CD4-positive, alpha-beta T cell (primary cell): ENCODE data around the gene SCNN1G. TPM values are rescaled to one million over a fixed set of nuclear protein-coding genes. Genes with fewer than 3 reads are reported as not detected.

ENCODE experiments used
- ATAC-seq: fragments of 200-7000 bp; cut with Tn5 transposase; one replicate; pipeline ENCODE4 v1.10.0; 2022; ENCODE audit warnings: mild to moderate bottlenecking; ENCODE audit not compliant: poor library complexity
- CTCF ChIA-PET: fragments of 350-600 bp; sonication (Branson Sonifier 250); formaldehyde crosslinking; loops from one replicate; lab custom pipeline; 2021; ENCODE audit warnings: antibody characterized with exemption, inconsistent platforms; lab: Charles Lee
- POLR2A ChIA-PET: fragments of 350-600 bp; sonication (Branson Sonifier 250); formaldehyde crosslinking; loops from one replicate; lab custom pipeline; 2021; ENCODE audit warnings: antibody characterized with exemption, inconsistent platforms; lab: Charles Lee
- DNase-seq, 14 experiments: peaks; one replicate each; pipeline ENCODE4 v3.0.0-alpha.2; 2013 to 2020; ENCODE audit warnings: mixed read lengths in 2 of 14
- H3K27ac ChIP-seq, 2 donors: one replicate each; pipeline versions ENCODE4 v1.5.1 to v1.7.0; 2013; ENCODE audit warnings: low read length in 2 of 2, low read depth in 1 of 2, mild to moderate bottlenecking in 1 of 2
- H3K27me3 ChIP-seq, 2 experiments: 1 replicate in 1 of 2; 2 replicates in 1 of 2; pipeline versions ENCODE4 v1.6.1 to v1.7.0; 2013; ENCODE audit warnings: low read length in 2 of 2, control low read depth in 1 of 2, mild to moderate bottlenecking in 1 of 2, moderate library complexity in 1 of 2; ENCODE audit not compliant: insufficient read depth in 2 of 2, control insufficient read depth in 1 of 2
- H3K36me3 ChIP-seq: one replicate; pipeline ENCODE4 v1.6.1; 2013; ENCODE audit warnings: low read length, control low read depth; ENCODE audit not compliant: insufficient read depth
- H3K4me1 ChIP-seq: one replicate; pipeline ENCODE4 v1.6.1; 2013; ENCODE audit warnings: low read length, control low read depth; ENCODE audit not compliant: insufficient read depth
- H3K4me3 ChIP-seq: one replicate; pipeline ENCODE4 v1.5.1; 2013; ENCODE audit warnings: mild to moderate bottlenecking, low read length, moderate library complexity
- H3K9me3 ChIP-seq, 2 experiments: 1 replicate in 1 of 2; 2 replicates in 1 of 2; pipeline versions ENCODE4 v1.6.1 to v1.7.0; 2013; ENCODE audit warnings: low read length in 2 of 2, mild to moderate bottlenecking in 2 of 2, control low read depth in 1 of 2, moderate library complexity in 1 of 2; ENCODE audit not compliant: control insufficient read depth in 1 of 2, insufficient read depth in 1 of 2
- H3K27ac Mint-ChIP-seq: one replicate; pipeline ENCODE4 v1.8.0; 2020; ENCODE audit warnings: mixed read lengths
- H3K27me3 Mint-ChIP-seq: one replicate; pipeline ENCODE4 v1.8.0; 2021; ENCODE audit warnings: mixed read lengths
- H3K36me3 Mint-ChIP-seq: one replicate; pipeline ENCODE4 v1.8.0; 2021; ENCODE audit warnings: low read depth, mixed read lengths
- H3K4me1 Mint-ChIP-seq: one replicate; pipeline ENCODE4 v1.8.0; 2021; ENCODE audit warnings: low read depth, mixed read lengths
- H3K4me3 Mint-ChIP-seq: one replicate; pipeline ENCODE4 v1.8.0; 2020; ENCODE audit warnings: mild to moderate bottlenecking, mixed read lengths
- H3K9me3 Mint-ChIP-seq: one replicate; pipeline ENCODE4 v1.8.0; 2020; ENCODE audit warnings: mixed read lengths
- intact Hi-C, 2 experiments: fragments of 100-400 bp; cut with DNase I in 1 of 2; cut with micrococcal nuclease in 1 of 2; formaldehyde crosslinking; loops; one replicate each; pipeline versions ENCODE4 v1.15.1 to v1.9.0; 2023 to 2025; cut with DNase I, micrococcal nuclease
- total RNA-seq, 174 experiments: library from RNA in 2 of 174; stranded (reverse) in 2 of 174; gene quantifications; one replicate each; pipeline ENCODE4 v1.2.3 and lab custom pipeline; 2021 to 2026
- TF ChIP-seq, protein P1 (sequence below): fragments of 200-600 bp; IDR thresholded peaks from one replicate; pipeline ENCODE4 v1.8.0; 2022; ENCODE audit warnings: antibody characterized with exemption, mild to moderate bottlenecking

SCNN1G gene
- total RNA-seq, 2 experiments from 2014 or later = not detected

DNA sequence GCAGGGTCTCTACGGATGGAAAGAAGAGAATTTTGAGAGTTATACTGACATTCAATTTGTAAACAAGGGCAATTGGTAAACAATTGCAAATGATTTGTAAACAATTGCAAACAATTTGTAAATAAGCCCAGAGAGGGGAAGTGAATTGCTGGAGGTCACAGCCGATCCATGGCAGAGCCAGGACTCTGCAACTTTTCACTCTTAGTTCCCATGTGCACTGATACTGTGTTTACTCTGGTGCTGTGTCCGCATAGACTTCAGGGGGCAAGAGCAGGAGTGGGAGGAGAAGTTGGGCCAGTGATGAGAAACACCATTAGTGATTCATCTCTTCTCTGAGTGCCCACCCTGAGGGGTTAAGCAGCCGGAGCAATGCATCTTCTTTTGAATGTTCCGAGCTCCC lies 14.0 kb downstream of the SCNN1G start:
- peaks cover 34% of the 10 kb centered on the region for H3K27me3 Mint-ChIP-seq
- Histone ChIP-seq H3K4me3 (no peak overlapping the region), H3K27ac (no peak overlapping the region), H3K36me3 (no peaks in the 10 kb centered on the region), H3K27me3 (peaks cover 5 to 21% of the 10 kb centered on the region in 2 experiments), H3K4me1 (no peaks in the 10 kb centered on the region), H3K9me3 (no peaks in the 10 kb centered on the region)
- CTCF ChIA-PET = no interaction called here
- no peak overlapping the region for H3K4me3 Mint-ChIP-seq
- H3K4me1 Mint-ChIP-seq = no peaks in the 10 kb centered on the region
- H3K36me3 Mint-ChIP-seq = no peaks in the 10 kb centered on the region
- DNase-seq (no peak), ATAC-seq (no peak)
- POLR2A ChIA-PET = no interaction called here
- H3K27ac Mint-ChIP-seq = no peak overlapping the region
- TF ChIP-seq, protein P1, sequence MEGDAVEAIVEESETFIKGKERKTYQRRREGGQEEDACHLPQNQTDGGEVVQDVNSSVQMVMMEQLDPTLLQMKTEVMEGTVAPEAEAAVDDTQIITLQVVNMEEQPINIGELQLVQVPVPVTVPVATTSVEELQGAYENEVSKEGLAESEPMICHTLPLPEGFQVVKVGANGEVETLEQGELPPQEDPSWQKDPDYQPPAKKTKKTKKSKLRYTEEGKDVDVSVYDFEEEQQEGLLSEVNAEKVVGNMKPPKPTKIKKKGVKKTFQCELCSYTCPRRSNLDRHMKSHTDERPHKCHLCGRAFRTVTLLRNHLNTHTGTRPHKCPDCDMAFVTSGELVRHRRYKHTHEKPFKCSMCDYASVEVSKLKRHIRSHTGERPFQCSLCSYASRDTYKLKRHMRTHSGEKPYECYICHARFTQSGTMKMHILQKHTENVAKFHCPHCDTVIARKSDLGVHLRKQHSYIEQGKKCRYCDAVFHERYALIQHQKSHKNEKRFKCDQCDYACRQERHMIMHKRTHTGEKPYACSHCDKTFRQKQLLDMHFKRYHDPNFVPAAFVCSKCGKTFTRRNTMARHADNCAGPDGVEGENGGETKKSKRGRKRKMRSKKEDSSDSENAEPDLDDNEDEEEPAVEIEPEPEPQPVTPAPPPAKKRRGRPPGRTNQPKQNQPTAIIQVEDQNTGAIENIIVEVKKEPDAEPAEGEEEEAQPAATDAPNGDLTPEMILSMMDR = no peak
- no peaks in the 10 kb centered on the region for H3K9me3 Mint-ChIP-seq
- intact Hi-C loops = no loop called here

DNA sequence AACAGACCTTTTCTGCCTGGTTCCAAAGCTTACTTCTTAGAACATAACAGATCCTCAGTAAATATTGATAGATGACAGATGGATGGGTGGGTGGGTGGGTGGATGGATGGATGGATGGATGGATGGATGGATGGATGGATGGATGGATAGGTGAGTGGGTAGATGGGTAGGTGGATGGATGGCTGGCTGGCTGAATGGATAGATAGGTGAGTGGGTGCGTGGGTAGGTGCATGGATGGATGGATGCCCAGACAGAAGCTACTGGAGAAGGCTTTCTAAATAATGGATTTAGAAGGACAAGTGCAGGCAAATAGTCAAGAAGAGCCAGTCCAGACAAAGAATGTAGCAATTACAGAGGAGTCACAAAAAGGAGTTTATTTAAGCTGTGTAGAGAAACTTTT lies 19.6 kb downstream of the SCNN1G start:
- Histone ChIP-seq H3K27me3 (peaks cover 7 to 25% of the 10 kb centered on the region in 2 experiments), H3K4me1 (no peaks in the 10 kb centered on the region), H3K27ac (no peak overlapping the region), H3K4me3 (no peak overlapping the region), H3K36me3 (no peaks in the 10 kb centered on the region), H3K9me3 (no peaks in the 10 kb centered on the region)
- no peak for DNase-seq
- Mint-ChIP-seq H3K27ac (no peak overlapping the region), H3K9me3 (no peaks in the 10 kb centered on the region), H3K4me1 (no peaks in the 10 kb centered on the region), H3K36me3 (no peaks in the 10 kb centered on the region), H3K4me3 (no peak overlapping the region), H3K27me3 (peaks cover 38% of the 10 kb centered on the region)
- POLR2A ChIA-PET = no interaction called here
- intact Hi-C loops = no loop called here
- TF ChIP-seq, protein P1 = no peak
- CTCF ChIA-PET = no interaction called here
- ATAC-seq = no peak

DNA sequence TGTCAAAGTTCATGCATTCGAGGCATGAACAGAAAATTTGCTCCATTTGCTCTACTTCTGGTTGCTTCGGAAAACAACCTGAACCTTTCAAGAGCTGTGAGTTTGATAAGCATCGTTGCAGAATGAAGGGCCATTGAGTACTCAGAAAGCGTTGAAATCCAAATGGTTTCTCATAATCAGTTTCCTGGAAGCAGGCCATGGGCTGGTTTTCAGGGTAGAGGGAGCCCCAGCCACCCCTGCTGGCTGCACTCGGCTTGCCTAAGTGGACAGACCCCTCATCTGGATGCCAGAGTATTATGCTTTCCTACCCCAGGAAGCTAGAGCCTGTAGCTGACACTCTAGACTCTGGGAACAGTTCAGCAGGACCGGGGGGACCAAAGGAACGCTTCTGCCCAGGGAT lies 24.4 kb downstream of the SCNN1G start:
- Histone ChIP-seq H3K4me3 (no peak overlapping the region), H3K27me3 (peaks cover 5% of the 10 kb centered on the region in 2 experiments), H3K9me3 (peaks cover 0 to 6% of the 10 kb centered on the region in 2 experiments), H3K36me3 (no peaks in the 10 kb centered on the region), H3K27ac (no peak overlapping the region), H3K4me1 (no peaks in the 10 kb centered on the region)
- no peak for ATAC-seq
- ChIA-PET CTCF (no interaction called here), POLR2A (no interaction called here)
- no peaks in the 10 kb centered on the region for H3K4me1 Mint-ChIP-seq
- TF ChIP-seq, protein P1 = no peak
- peaks cover 47% of the 10 kb centered on the region for H3K27me3 Mint-ChIP-seq
- intact Hi-C loops = no loop called here
- H3K27ac Mint-ChIP-seq = no peak overlapping the region
- H3K4me3 Mint-ChIP-seq = no peak overlapping the region
- H3K9me3 Mint-ChIP-seq = no peaks in the 10 kb centered on the region
- H3K36me3 Mint-ChIP-seq = no peaks in the 10 kb centered on the region
- DNase-seq = no peak
